NCI-H1092 treated with DMSO at 0.1 percent for 48 hours (cell line): ENCODE results near the gene FAM200B.

Source experiments
- DNase-seq: peaks from one replicate; lab custom pipeline; 2025; lab: John Stamatoyannopoulos, UW

The FAM200B gene

GRCh38 chr4:15737255-15737654 is 55.6 kb downstream of the FAM200B start:
- no peak for DNase-seq

- DNase-seq: no peak
Observed at GRCh38 chr4:15738877-15739276, 57.2 kb downstream of the FAM200B start.
